ENCODE measurements around the gene USP49. TPM values are rescaled to one million over a fixed set of nuclear protein-coding genes. Genes with fewer than 3 reads are reported as not detected.

The USP49 gene
- total and polyA plus RNA-seq, 4 donors: 6.0 to 19.1 (median 12.4) TPM

- Histone ChIP-seq H3K27me3 (ENCODE audit: control insufficient read depth, insufficient read depth, low read length) (no peaks in the 10 kb centered on the region), H3K4me3 (ENCODE audit: low read depth, low read length) (no peak overlapping the region), H3K27ac (ENCODE audit: low read depth, low read length) (no peak overlapping the region), H3K36me3 (ENCODE audit: control insufficient read depth, insufficient read depth, low read length) (peaks cover 16% of the 10 kb centered on the region), H3K4me1 (ENCODE audit: control insufficient read depth, insufficient read depth, low read length) (no peaks in the 10 kb centered on the region), H3K9me3 (ENCODE audit: control insufficient read depth, insufficient read depth, low read length) (no peaks in the 10 kb centered on the region)
- no peak for DNase-seq (ENCODE audit: low read depth in 4 of 6, low spot score in 6 of 6)
- WGBS (ENCODE audit: insufficient coverage): 100% methylated on average over 1 of the region's 1 CpG
These were observed 6.8 kb upstream of the USP49 start for GRCh38 chr6:41901882-41902519.

DNA sequence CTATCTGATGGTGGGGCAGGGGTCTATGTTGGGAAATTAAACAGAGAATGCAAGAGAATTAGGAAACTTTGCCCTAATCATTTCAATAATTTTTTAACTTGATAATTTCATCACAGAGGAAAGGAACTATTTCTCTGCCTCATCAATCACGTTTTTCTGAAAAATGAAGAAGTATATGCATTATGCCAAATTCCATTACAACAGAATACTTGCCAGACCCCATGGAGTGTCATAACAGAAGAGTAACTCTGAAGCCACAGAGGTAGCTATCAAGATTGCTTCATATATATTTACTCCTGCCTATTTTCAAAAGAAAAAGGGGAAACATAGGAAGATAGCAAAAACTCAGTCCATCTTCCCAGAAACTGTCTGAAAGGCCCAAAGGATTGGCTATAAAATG, 5.7 kb upstream of the USP49 start:
- H3K9me3 ChIP-seq (ENCODE audit: control insufficient read depth, insufficient read depth, low read length): no peaks in the 10 kb centered on the region
- no CpG with 5 or more reads among the region's 1 CpG for WGBS (ENCODE audit: insufficient coverage)
- DNase-seq (ENCODE audit: low read depth in 4 of 6, low spot score in 6 of 6): no peak
- H3K27me3 ChIP-seq (ENCODE audit: control insufficient read depth, insufficient read depth, low read length): no peaks in the 10 kb centered on the region
- peaks cover 1% of the 10 kb centered on the region for H3K4me1 ChIP-seq (ENCODE audit: control insufficient read depth, insufficient read depth, low read length)
- H3K4me3 ChIP-seq (ENCODE audit: low read depth, low read length): no peak overlapping the region
- peaks cover 11% of the 10 kb centered on the region for H3K36me3 ChIP-seq (ENCODE audit: control insufficient read depth, insufficient read depth, low read length)
- H3K27ac ChIP-seq (ENCODE audit: low read depth, low read length): no peak overlapping the region

DNA sequence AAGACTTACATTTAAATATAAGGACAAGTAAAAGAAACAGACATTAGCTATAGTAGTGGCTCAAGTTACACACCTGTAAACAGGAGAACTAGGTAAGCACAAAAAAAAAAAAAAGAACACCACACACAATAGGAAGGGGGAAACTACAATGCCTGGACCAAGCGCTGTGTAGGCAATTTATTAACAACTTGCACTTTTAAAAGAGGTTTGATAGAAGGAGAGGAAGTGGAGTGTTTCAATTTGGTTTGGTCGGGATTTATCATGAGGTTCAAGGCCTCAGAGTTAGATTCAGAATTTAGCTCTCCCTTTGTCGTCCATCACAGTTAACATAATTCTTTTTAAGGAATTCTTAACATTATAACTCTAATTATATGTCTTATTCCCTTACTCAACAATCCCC, 1.1 kb upstream of the USP49 start:
- DNase-seq (ENCODE audit: low read depth in 4 of 6, low spot score in 6 of 6): no peak
- H3K27ac ChIP-seq (ENCODE audit: low read depth, low read length): no peak overlapping the region
- no peaks in the 10 kb centered on the region for H3K36me3 ChIP-seq (ENCODE audit: control insufficient read depth, insufficient read depth, low read length)
- H3K4me1 ChIP-seq (ENCODE audit: control insufficient read depth, insufficient read depth, low read length): peaks cover 9% of the 10 kb centered on the region
- H3K4me3 ChIP-seq (ENCODE audit: low read depth, low read length): peak overlapping the region; percentile 86
- H3K9me3 ChIP-seq (ENCODE audit: control insufficient read depth, insufficient read depth, low read length): no peaks in the 10 kb centered on the region
- no CpG with 5 or more reads among the region's 3 CpGs for WGBS (ENCODE audit: insufficient coverage)
- H3K27me3 ChIP-seq (ENCODE audit: control insufficient read depth, insufficient read depth, low read length): no peaks in the 10 kb centered on the region

GRCh38 chr6:41894366-41895299, 542 bp downstream of the USP49 start:
- Histone ChIP-seq H3K27me3 (ENCODE audit: control insufficient read depth, insufficient read depth, low read length) (no peaks in the 10 kb centered on the region), H3K4me3 (ENCODE audit: low read depth, low read length) (peak overlapping the region; percentile 86), H3K4me1 (ENCODE audit: control insufficient read depth, insufficient read depth, low read length) (peaks cover 9% of the 10 kb centered on the region), H3K36me3 (ENCODE audit: control insufficient read depth, insufficient read depth, low read length) (no peaks in the 10 kb centered on the region), H3K27ac (ENCODE audit: low read depth, low read length) (peak overlapping the region; percentile 95), H3K9me3 (ENCODE audit: control insufficient read depth, insufficient read depth, low read length) (no peaks in the 10 kb centered on the region)
- peak in 5 of 6 donors; percentile 5 to 73 (median 35) for DNase-seq (ENCODE audit: low read depth in 4 of 6, low spot score in 6 of 6)
- WGBS (ENCODE audit: insufficient coverage): under 1% methylated on average over 37 of the region's 56 CpGs

DNA sequence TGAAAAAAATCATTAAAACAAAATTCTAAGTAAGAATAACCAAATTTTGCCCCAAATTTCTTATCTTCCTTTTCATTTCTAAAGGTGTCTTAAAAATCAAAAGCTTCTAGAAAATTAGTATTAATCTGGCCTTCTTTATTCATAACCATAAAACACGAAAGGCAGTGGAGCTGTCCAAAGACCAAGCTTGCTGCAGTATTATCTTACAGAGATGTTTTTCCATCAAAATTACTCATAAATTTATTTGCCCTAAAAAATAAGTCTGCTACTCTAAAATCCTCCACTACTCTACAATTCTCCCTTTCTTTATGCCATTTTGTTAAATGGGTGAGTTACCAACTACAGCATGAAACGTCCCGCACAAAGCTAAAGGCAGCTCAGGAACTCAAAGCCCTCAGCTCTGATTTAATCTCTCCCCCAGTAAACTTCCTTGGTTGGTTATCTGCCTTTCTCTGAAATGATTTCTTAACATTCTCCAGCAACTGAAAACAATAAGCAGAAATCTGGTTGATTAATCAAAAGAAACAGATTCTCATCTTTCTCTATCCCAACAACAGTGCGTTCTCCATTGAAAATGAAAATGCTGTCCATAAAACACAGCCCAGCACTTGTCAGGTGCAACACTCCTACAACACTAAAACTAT, 2.1 kb downstream of the USP49 start:
- WGBS (ENCODE audit: insufficient coverage): 27% methylated on average over 4 of the region's 4 CpGs
- H3K9me3 ChIP-seq (ENCODE audit: control insufficient read depth, insufficient read depth, low read length): no peaks in the 10 kb centered on the region
- H3K27me3 ChIP-seq (ENCODE audit: control insufficient read depth, insufficient read depth, low read length): no peaks in the 10 kb centered on the region
- H3K4me3 ChIP-seq (ENCODE audit: low read depth, low read length): peak overlapping the region; percentile 86
- H3K4me1 ChIP-seq (ENCODE audit: control insufficient read depth, insufficient read depth, low read length): peaks cover 9% of the 10 kb centered on the region
- H3K27ac ChIP-seq (ENCODE audit: low read depth, low read length): no peak overlapping the region
- H3K36me3 ChIP-seq (ENCODE audit: control insufficient read depth, insufficient read depth, low read length): no peaks in the 10 kb centered on the region
- DNase-seq (ENCODE audit: low read depth in 4 of 6, low spot score in 6 of 6): peak in 1 of 6 donors; percentile 14

GRCh38 chr6:41887331-41887751, 7.8 kb downstream of the USP49 start:
- Histone ChIP-seq H3K27me3 (ENCODE audit: control insufficient read depth, insufficient read depth, low read length) (no peaks in the 10 kb centered on the region), H3K27ac (ENCODE audit: low read depth, low read length) (no peak overlapping the region), H3K9me3 (ENCODE audit: control insufficient read depth, insufficient read depth, low read length) (no peaks in the 10 kb centered on the region), H3K4me1 (ENCODE audit: control insufficient read depth, insufficient read depth, low read length) (no peaks in the 10 kb centered on the region), H3K36me3 (ENCODE audit: control insufficient read depth, insufficient read depth, low read length) (no peaks in the 10 kb centered on the region), H3K4me3 (ENCODE audit: low read depth, low read length) (no peak overlapping the region)
- DNase-seq (ENCODE audit: low read depth in 4 of 6, low spot score in 6 of 6): peak in 2 of 6 donors; percentile 9 to 11
- WGBS (ENCODE audit: insufficient coverage): no CpG with 5 or more reads among the region's 4 CpGs

DNA sequence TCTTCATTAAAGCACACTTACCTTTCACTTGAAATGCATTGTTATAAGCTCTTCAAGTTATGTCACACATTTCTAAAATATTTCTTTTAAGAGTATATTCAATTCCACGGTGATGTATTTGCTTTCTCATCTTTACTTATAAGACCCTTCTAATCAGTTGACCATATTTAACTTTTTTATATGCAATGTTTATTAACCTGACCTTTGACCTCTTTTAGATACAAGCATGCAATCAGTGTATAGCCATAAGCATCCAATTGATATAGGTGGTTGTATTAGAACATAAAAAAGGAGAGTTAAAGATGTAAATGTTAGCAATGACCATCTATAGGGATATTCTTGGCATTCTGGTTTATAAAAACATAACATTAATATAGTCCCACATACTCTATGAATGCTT, 9.2 kb downstream of the USP49 start:
- no peak for DNase-seq (ENCODE audit: low read depth in 4 of 6, low spot score in 6 of 6)
- H3K27me3 ChIP-seq (ENCODE audit: control insufficient read depth, insufficient read depth, low read length): no peaks in the 10 kb centered on the region
- H3K36me3 ChIP-seq (ENCODE audit: control insufficient read depth, insufficient read depth, low read length): no peaks in the 10 kb centered on the region
- no peaks in the 10 kb centered on the region for H3K4me1 ChIP-seq (ENCODE audit: control insufficient read depth, insufficient read depth, low read length)
- no peak overlapping the region for H3K27ac ChIP-seq (ENCODE audit: low read depth, low read length)
- no peak overlapping the region for H3K4me3 ChIP-seq (ENCODE audit: low read depth, low read length)
- H3K9me3 ChIP-seq (ENCODE audit: control insufficient read depth, insufficient read depth, low read length): no peaks in the 10 kb centered on the region
- no CpG with 5 or more reads among the region's 1 CpG for WGBS (ENCODE audit: insufficient coverage)

- no peak overlapping the region for H3K27ac ChIP-seq (ENCODE audit: low read depth, low read length)
- no peaks in the 10 kb centered on the region for H3K36me3 ChIP-seq (ENCODE audit: control insufficient read depth, insufficient read depth, low read length)
- no peak for DNase-seq (ENCODE audit: low read depth in 4 of 6, low spot score in 6 of 6)
- H3K9me3 ChIP-seq (ENCODE audit: control insufficient read depth, insufficient read depth, low read length): no peaks in the 10 kb centered on the region
- H3K27me3 ChIP-seq (ENCODE audit: control insufficient read depth, insufficient read depth, low read length): no peaks in the 10 kb centered on the region
- H3K4me1 ChIP-seq (ENCODE audit: control insufficient read depth, insufficient read depth, low read length): no peaks in the 10 kb centered on the region
- no CpG with 5 or more reads among the region's 5 CpGs for WGBS (ENCODE audit: insufficient coverage)
- no peak overlapping the region for H3K4me3 ChIP-seq (ENCODE audit: low read depth, low read length)
These were observed 10.2 kb downstream of the USP49 start for GRCh38 chr6:41884957-41885356.

DNA sequence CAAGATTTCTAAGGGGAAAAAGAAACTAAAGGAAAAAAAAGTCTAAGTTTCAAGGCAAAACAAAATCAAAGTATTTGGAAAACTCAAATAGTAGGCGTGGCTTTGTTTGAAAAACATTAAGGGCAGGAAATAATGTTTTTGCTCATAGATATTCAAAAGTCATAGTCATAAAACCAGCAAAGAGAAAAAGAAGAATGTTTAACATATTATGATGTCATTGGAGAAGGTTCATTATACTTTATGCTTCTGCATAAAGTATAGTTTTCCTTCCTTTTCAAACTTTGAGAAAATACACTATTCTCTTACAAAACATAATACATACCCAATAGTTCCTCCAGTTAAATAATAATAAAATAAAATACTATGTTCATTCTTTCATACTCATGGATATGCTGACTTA, 13.7 kb downstream of the USP49 start:
- Histone ChIP-seq H3K36me3 (ENCODE audit: control insufficient read depth, insufficient read depth, low read length) (no peaks in the 10 kb centered on the region), H3K9me3 (ENCODE audit: control insufficient read depth, insufficient read depth, low read length) (no peaks in the 10 kb centered on the region), H3K4me3 (ENCODE audit: low read depth, low read length) (no peak overlapping the region), H3K27ac (ENCODE audit: low read depth, low read length) (no peak overlapping the region), H3K27me3 (ENCODE audit: control insufficient read depth, insufficient read depth, low read length) (no peaks in the 10 kb centered on the region), H3K4me1 (ENCODE audit: control insufficient read depth, insufficient read depth, low read length) (no peaks in the 10 kb centered on the region)
- DNase-seq (ENCODE audit: low read depth in 4 of 6, low spot score in 6 of 6): no peak
- no CpG with 5 or more reads among the region's 1 CpG for WGBS (ENCODE audit: insufficient coverage)
